Ovary (tissue), 9 donors: ENCODE data around the gene PRDM16. TPM values are rescaled to one million over a fixed set of nuclear protein-coding genes. Genes with fewer than 3 reads are reported as not detected.

Experiments used
- DNase-seq, 5 donors: peaks; one replicate each; pipeline ENCODE4 v3.0.0-alpha.2; 2019 to 2020
- H3K27ac ChIP-seq, 2 donors: fragments of 200-600 bp; one replicate each; pipeline versions ENCODE4 v1.5.1 to v1.8.0; 2019 to 2022
- H3K27me3 ChIP-seq: fragments of 200-600 bp; one replicate; pipeline ENCODE4 v1.8.0; 2022
- H3K36me3 ChIP-seq: fragments of 200-600 bp; sonication (generic); one replicate; pipeline ENCODE4 v1.5.1; 2019
- H3K4me1 ChIP-seq: one replicate; pipeline ENCODE4 v1.8.1; 2013; ENCODE audit warnings: mild to moderate bottlenecking, moderate library complexity; ENCODE audit not compliant: insufficient read depth
- H3K4me3 ChIP-seq: fragments of 200-600 bp; sonication (generic); one replicate; pipeline ENCODE4 v1.5.1; 2017
- H3K9me3 ChIP-seq, 2 donors: fragments of 200-600 bp in 1 of 2; sonication (generic) in 1 of 2; one replicate each; pipeline versions ENCODE4 v1.5.1 to v1.8.1; 2013 to 2019; ENCODE audit warnings: mild to moderate bottlenecking in 1 of 2, moderate library complexity in 1 of 2
- CTCF ChIP-seq, 3 donors: fragments of 450-650 bp in 2 of 3; fragments of 200-600 bp in 1 of 3; IDR thresholded peaks; one replicate each; pipeline versions ENCODE4 v1.5.1 to v1.8.0; 2016 to 2022; ENCODE audit warnings: antibody characterized with exemption in 3 of 3, mild to moderate bottlenecking in 1 of 3
- EP300 ChIP-seq: sonication (generic); formaldehyde crosslinking; IDR thresholded peaks from one replicate; pipeline ENCODE4 v1.6.1; 2017; ENCODE audit warnings: antibody characterized with exemption
- POLR2A ChIP-seq: fragments of 450-650 bp; IDR thresholded peaks from one replicate; pipeline ENCODE4 v1.6.1; 2017; ENCODE audit warnings: antibody characterized with exemption, mild to moderate bottlenecking, moderate library complexity
- WGBS, 3 donors: extraction: QIAGEN DNeasy Blood & Tissue Kit in 1 of 3; methylation state at CpG; one replicate each; pipeline versions ENCODE4 v1.1.5 to v1.1.7; 2013 to 2017; 5-methylcytosine and 5-hydroxymethylcytosine counted together
- intact Hi-C, 4 donors: fragments of 100-400 bp; cut with DNase I; formaldehyde crosslinking; loops; one replicate each; pipeline versions ENCODE4 v1.11.0 to v1.15.1; 2022 to 2023
- polyA plus RNA-seq, 2 donors: library from polyadenylated mRNA; stranded (reverse); fragments of 200-250 nt in 1 of 2; fragments of 350-450 nt in 1 of 2; fragmentation: Illumina TruSeq in 1 of 2; extraction: RNeasy Lipid Tissue Mini Kit (QIAGEN cat#74804) in 1 of 2; gene quantifications; one replicate each; pipeline ENCODE4 v1.2.3, GENCODE V29; 2013 to 2014
- total RNA-seq, 7 donors: library from RNA; depleted of rRNA in 2 of 7; stranded (reverse); fragments of >200 nt in 2 of 7; fragmentation: NEBNext Ultra II Directional in 3 of 7; extraction: Animal tissue kit (Norgen Biotek cat#: 25700) in 3 of 7; gene quantifications; one replicate each; pipeline versions ENCODE4 v1.1.0 to v1.2.4, GENCODE V29; 2016 to 2023
- donor health status: DM: no; HTN: no; CAD: no; lungs with moderate emphysema.
- donor health status: DM: no; HTN: no; CAD: no.
- donor health status: Bipolar disorder and iron deficiency.
- donor health status: DM: yes; HTN: yes; CAD: no.
- donor health status: DM: no; HTN: no; CAD: no.
- donor health status: DM: yes; HTN: yes; CAD: no.

Gene PRDM16
- total and polyA plus RNA-seq, 9 donors, result 1.1 to 17.3 (median 3.9) TPM

DNA sequence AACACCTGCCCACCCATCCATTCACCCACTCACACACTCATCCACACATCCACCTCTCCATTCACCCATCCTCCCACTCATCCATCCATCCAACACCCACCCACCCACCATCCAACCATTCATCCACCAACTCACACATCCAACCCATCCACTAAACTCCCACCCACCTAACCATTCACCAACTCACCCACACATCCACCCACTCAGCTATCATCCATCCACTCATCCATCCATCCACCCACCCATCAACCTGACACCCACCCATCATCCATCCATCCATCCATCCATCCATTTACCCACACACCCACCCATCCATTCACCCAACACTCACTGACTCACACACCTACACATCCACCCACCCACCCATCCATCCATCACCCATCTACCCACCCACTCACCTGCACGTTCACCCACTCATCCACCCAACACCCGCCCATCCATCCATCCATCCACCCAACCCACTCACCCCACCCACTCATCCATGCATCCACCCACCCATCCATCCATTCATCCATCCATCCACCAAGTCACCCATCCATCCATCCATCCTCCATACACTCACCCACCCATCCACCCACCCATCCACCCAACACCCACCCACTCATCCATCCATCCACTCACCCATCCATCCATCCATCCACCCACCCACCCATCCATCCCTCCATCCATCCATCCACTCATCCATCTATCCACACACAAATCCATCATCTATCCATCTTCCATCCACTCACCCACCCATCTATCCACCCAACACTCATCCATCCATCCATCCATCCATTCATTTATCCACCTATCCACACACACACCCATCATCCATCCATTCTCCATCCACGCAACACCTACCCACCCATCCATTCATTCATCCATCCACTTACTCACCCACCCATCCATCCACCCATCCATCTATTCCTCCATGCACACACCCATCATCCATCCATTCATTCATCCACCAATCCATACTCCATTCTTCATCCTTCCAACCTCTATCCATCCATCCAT, 17.4 kb upstream of the PRDM16 start:
- TF ChIP-seq EP300 (no peak), POLR2A (no peak), CTCF (IDR thresholded peaks at IDR 0.05) (no peak)
- DNase-seq, result no peak
- no peak overlapping the region for H3K4me3 ChIP-seq
- no peaks in the 10 kb centered on the region for H3K4me1 ChIP-seq
- intact Hi-C loops, result no loop called here
- H3K27ac ChIP-seq, result no peak overlapping the region
- 81 to 85% (median 85%) methylated on average over 3 of the region's 3 CpGs for WGBS, 3 donors
- H3K9me3 ChIP-seq, result no peaks in the 10 kb centered on the region
- H3K36me3 ChIP-seq, result no peaks in the 10 kb centered on the region
- H3K27me3 ChIP-seq, result no peaks in the 10 kb centered on the region

- no peaks in the 10 kb centered on the region for H3K27me3 ChIP-seq
- no peak for DNase-seq
- no peak overlapping the region for H3K4me3 ChIP-seq
- TF ChIP-seq EP300 (no peak), POLR2A (no peak), CTCF (IDR thresholded peaks at IDR 0.05) (no peak)
- H3K36me3 ChIP-seq, result no peaks in the 10 kb centered on the region
- WGBS, 3 donors, result 79 to 86% (median 82%) methylated on average over 5 of the region's 5 CpGs
- intact Hi-C loops, result no loop called here
- H3K9me3 ChIP-seq, result no peaks in the 10 kb centered on the region
- H3K27ac ChIP-seq, result no peak overlapping the region
- no peaks in the 10 kb centered on the region for H3K4me1 ChIP-seq
Observed at GRCh38 chr1:3052501-3052900, 16.5 kb upstream of the PRDM16 start.

DNA sequence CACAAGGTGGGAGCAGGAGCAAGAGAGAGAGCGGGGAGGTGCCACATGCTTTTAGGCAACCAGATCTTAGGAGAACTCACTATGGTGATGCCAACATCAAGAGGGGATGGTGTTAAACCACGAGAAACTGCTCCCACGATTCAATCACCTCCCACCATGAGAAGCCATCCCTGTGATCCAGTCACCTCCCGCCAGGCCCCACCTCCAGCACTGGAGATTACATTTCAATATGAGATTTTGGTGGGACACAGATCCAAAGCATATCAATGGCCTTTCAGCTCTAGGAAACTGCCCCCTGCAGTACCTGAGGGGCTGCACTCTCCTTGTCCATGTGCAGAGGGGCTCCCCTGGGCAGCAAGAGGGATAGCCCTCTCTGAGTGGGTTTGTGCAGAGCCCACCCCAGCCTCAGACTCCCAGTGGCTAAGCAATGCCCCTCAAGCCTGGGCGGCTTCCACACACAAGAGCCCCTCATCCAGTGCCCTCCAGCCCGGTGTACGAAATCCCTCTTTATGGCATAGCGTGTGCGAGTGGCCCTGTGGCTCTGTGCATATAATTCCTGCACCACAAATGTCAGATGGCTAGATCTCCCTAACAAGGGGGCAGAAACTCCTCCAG, 15.5 kb upstream of the PRDM16 start:
- Histone ChIP-seq H3K4me3 (no peak overlapping the region), H3K36me3 (no peaks in the 10 kb centered on the region), H3K27me3 (no peaks in the 10 kb centered on the region), H3K4me1 (no peaks in the 10 kb centered on the region), H3K9me3 (no peaks in the 10 kb centered on the region), H3K27ac (no peak overlapping the region)
- DNase-seq, result no peak
- WGBS, 3 donors, result 83 to 88% (median 87%) methylated on average over 9 of the region's 9 CpGs
- no peak for TF ChIP-seq POLR2A
- TF ChIP-seq CTCF (IDR thresholded peaks at IDR 0.05), result no peak
- no peak for TF ChIP-seq EP300
- intact Hi-C loops, result no loop called here

GRCh38 chr1:3053986-3054385, 15.0 kb upstream of the PRDM16 start:
- H3K27me3 ChIP-seq, result no peaks in the 10 kb centered on the region
- intact Hi-C loops, result no loop called here
- no peak for DNase-seq

More at GRCh38 chr1:3053986-3054385, 15.0 kb upstream of the PRDM16 start:
- no peak overlapping the region for H3K27ac ChIP-seq
- TF ChIP-seq CTCF (IDR thresholded peaks at IDR 0.05) (no peak), EP300 (no peak), POLR2A (no peak)
- WGBS, 3 donors, result 77 to 90% (median 82%) methylated on average over 6 of the region's 6 CpGs
- no peaks in the 10 kb centered on the region for H3K36me3 ChIP-seq
- no peaks in the 10 kb centered on the region for H3K9me3 ChIP-seq
- H3K4me1 ChIP-seq, result no peaks in the 10 kb centered on the region
- no peak overlapping the region for H3K4me3 ChIP-seq
